22Rv1 (cell line): Measurements from ENCODE around the gene ZNF587.
"Not testable (repeated sequence)": the region's sequence is repeated elsewhere in the genome, so short reads cannot be mapped to it uniquely, and the experiment has no call there.

Source experiments
- H3K27ac ChIP-seq: fragments of 450-650 bp; 2 replicates; pipeline ENCODE4 v1.5.1; 2017
- ZFX ChIP-seq: fragments of 450-650 bp; IDR thresholded peaks from 2 replicates; pipeline ENCODE4 v1.6.1; 2017; ENCODE audit warnings: antibody characterized with exemption, borderline replicate concordance
- TF ChIP-seq, protein P1 (sequence below): fragments of 450-650 bp; IDR thresholded peaks from 2 replicates; pipeline ENCODE4 v1.5.1; 2017; ENCODE audit warnings: mild to moderate bottlenecking

Gene ZNF587

DNA sequence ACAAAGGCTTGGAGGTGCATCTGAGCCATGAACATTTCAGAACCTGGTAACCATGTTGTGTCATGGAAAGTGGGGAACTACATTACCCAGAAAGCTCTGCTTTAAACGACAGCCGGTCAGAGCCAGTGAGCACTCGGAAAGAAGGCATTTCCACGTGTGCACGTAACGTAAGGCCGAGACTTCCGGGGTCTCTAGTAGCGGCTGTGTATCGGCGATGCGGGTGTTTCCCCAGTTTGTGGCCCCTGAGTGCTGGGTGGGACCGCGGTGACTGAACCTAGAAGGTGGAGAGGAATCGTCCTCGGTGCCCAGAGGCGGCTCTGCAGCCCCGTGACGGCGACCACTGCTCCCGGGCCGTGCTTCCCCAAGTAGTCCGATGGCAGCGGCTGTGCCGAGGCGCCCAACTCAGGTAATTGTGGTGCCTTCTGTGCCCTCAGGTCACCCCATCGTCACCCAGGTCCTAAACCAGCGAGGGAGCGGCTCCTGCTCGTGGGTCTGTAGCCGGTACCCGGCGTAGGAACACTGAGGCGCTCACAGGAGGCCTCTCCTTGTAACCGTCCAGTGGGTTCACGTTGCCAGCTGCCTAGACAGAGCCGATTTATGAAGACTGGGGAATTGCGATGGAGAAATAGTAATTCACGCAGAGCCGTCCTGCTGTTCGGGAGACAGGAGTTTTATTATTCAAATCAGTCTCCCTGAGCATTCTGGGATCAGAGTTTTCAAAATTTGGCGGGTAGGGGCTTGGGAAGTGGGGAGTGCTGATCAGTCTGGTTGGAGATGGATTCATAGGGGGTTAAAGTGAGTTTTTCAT lies at the start of gene ZNF587:
TSS of gene ZNF587 (plus strand) at position 194 of the 808 bp plus-strand sequence. CDS start at position 374, 180 bp downstream.
- not testable (repeated sequence) for H3K27ac ChIP-seq

DNA sequence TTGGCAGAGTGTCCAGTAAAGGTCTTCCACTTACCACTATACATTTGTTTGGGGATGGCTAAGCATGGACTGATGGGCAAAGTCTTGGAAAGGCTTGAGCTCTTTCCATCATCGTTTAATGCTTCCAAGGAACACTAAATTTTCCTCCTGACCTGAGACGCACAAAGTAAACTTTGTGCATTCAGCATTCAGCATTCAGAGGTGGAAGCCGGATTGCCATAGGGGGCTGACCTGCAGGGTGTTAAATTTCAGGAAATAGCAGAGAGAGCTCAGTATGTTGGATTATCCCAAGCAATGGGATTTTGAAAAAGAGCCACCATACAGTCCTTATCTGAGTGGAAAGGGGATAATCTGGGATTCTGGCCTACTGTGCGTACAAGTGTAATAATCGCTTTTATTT lies 49.0 kb upstream of the ZNF587 start:
- H3K27ac ChIP-seq = peak overlapping the region; percentile 86
- TF ChIP-seq, protein P1, sequence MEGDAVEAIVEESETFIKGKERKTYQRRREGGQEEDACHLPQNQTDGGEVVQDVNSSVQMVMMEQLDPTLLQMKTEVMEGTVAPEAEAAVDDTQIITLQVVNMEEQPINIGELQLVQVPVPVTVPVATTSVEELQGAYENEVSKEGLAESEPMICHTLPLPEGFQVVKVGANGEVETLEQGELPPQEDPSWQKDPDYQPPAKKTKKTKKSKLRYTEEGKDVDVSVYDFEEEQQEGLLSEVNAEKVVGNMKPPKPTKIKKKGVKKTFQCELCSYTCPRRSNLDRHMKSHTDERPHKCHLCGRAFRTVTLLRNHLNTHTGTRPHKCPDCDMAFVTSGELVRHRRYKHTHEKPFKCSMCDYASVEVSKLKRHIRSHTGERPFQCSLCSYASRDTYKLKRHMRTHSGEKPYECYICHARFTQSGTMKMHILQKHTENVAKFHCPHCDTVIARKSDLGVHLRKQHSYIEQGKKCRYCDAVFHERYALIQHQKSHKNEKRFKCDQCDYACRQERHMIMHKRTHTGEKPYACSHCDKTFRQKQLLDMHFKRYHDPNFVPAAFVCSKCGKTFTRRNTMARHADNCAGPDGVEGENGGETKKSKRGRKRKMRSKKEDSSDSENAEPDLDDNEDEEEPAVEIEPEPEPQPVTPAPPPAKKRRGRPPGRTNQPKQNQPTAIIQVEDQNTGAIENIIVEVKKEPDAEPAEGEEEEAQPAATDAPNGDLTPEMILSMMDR = no peak
- no peak for TF ChIP-seq ZFX

DNA sequence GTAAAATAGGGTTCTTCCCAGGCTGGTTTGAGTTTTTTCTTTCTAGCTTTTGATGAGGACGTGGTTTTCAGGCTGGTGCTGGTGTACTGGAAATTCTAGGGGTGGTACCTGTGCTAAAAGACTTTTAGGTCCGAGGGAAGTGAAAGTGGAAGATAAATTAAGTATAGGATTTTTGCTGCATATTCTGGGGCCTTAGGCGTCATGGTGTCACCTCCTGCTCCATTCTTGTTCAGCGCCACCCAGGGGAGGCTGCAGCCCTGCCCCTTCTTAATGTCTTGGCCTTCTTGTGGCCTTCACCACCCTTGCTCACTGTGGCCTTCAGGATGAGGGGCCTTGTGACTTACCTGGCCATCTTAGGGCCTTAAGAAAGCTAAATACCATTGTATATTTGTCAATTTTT lies 47.4 kb upstream of the ZNF587 start:
- TF ChIP-seq, protein P1 = no peak
- TF ChIP-seq ZFX = no peak
- peak overlapping the region; percentile 86; the same call in 1 of the 2 replicates for H3K27ac ChIP-seq

DNA sequence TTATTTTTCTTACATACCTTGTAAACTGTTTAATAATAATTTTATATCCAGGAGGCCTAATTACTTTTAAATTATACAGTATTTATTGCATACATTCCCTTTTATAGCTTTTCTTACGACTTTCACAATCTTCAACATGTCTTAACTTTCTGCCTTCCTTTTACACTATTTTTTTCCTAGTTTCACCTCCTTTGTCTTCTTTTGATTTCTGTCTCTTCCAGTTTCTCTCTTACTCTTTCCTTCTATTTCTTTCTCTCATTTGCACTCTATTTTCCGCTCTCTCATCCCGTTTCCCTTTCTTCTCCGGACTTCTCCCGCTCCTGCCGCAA lies 46.4 kb upstream of the ZNF587 start:
- TF ChIP-seq ZFX = no peak
- TF ChIP-seq, protein P1 = no peak
- peak overlapping the region; percentile 86 for H3K27ac ChIP-seq

DNA sequence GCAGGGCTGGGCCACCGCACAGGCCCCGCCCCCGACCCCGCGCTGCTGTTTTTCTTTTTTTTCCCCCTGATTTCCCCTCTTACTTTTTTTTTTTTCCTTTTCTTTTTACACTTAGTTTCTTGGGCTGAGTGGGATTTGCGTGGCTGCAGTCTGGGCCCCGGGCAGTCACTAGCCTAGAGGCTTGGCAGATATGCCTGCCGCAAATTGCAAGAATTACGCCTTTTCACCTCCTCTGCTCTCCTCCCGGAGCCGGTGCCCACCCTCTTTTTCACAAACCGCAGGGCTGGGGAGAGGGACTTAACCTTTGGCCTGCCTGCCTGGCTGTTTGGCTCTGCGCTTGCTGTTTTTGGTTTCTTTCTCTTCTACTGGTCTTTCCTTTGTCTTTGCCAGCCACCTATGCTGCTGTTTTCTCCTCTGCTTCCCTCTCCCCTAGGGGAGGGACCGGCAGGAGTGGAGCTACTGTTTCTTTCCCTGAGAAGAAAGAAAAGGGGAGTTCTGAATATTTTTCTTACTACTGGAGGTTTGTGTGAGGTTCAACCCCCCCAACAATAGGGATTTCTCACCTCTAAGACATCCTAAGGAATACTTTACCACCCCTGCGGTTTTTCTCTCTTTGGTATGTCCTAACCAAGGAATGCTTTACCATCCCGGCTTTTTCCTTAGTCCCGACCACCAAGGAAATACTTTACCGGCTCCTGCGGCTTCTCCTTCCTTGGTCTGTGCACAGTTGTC lies 45.9 kb upstream of the ZNF587 start:
- H3K27ac ChIP-seq = peak overlapping the region; percentile 86
- TF ChIP-seq, protein P1 = no peak
- no peak for TF ChIP-seq ZFX

DNA sequence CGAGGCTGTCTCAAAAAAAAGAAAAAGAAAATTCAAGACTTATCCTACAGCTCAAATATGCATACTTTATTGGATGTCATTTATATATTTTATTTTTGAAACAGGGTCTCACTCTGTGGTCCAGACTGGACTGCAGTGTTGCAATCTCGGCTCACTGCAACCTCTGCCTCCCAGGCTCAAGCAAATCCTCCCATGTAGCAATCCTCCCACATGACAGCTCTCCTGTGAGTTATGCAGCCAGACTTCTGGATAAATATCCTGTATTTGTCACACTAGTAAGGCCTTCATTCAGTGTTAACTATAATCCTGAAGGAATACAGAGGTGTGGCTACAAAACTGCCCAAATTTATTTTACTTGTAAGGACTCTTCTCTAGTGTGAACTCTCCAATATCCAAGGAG lies 42.1 kb upstream of the ZNF587 start:
- TF ChIP-seq, protein P1 = no peak
- no peak for TF ChIP-seq ZFX
- H3K27ac ChIP-seq = 0 out of 2 replicates have a peak overlapping the region, but pooled peaks have one; percentile 17

DNA sequence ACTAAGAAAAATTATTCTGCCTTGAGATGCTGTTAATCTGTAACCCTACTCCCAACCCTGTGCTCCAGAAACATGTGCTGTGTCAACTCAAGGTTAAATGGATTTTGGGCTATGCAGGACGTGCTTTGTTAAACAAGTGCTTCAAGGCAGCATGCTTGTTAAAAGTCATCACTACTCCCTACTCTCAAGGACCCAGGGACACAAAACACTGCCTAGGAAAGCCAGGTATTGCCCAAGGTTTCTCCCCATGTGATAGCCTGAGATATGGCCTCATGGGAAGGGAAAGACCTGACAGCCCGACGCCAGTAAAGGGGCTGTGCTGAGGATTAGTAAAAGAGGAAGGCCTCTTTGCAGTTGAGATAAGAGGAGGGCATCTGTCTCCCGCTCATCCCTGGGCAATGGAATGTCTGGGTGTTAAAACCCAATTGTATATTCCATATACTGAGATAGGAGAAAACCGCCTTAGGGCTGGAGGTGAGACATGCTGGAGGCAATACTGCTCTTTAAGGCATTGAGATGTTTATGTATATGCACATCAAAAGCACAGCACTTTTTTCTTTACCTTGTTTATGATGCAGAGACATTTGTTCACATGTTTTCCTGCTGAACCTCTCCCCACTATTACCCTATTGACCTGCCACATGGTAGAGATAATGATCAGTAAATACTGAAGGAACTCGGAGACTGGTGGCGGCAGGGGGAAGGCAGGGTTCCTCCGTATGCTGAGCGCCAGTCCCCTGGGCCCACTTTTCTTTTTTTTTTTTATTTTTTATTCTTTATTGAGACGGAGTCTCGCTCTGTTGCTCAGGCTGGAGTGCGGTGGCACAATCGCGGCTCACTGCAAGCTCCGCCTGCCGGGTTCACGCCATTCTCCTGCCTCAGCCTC lies 39.0 kb upstream of the ZNF587 start:
- H3K27ac ChIP-seq = peak overlapping the region; percentile 40

DNA sequence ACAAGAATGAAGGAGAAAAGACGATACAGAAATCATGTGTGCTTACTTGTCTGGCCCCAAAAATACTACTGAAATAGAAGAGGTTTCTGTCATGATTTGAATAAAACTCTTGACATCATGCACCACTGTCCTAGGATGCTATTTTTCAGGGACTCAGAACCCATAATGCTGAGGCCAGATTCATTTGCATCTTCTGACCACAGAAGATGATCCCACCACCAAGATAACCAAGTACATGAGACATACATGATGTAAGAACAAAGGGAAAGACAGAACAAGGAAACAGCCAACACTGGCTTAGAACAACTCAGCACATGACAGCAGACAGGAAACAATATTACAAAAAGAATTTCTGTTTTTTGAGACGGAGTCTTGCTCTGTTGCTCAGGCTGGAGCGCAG lies 37.4 kb upstream of the ZNF587 start:
- no peak overlapping the region for H3K27ac ChIP-seq
- TF ChIP-seq, protein P1 = no peak
- TF ChIP-seq ZFX = no peak

DNA sequence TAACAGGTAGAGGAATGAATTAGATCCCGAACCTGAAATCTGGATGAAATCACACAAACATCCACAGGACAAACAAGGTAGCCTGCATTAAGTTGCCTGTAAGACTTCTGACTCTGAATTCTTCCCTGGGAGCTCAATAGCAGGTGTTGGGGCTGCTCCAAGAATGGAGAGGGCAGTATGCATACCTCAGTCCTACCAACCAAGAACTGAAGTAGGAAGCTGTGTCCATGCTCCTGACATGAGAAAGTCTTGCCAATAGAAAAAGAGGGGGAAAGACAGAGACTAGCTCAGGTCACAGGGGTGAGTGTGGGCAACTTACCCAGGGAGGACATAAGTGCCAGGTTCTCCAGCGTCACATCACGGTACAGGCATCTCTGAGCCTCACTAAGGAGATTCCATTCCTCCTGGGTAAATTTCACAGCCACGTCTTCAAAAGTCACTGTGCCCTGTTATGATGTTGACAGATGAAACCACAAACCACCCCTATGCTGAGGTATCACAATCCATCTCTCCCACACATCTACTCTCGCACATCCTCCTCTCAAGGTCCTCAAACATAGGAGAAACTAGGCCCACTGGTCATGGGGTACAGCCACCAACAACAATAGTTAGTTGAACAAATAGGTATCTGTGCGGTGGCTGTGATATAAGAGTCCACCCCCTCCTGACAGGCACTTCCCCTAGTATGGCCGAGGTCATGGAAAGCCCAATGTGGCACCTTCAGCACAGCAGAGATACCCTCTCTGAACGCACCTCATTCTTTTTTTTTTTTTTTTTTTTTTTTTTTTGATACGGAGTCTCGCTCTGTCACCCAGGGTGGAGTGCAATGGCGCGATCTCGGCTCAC lies 36.5 kb upstream of the ZNF587 start:
- peak overlapping the region; percentile 84; the same call in 1 of the 2 replicates for H3K27ac ChIP-seq
